Cardiac muscle cell (in vitro differentiated cells and primary cell): ENCODE data around the gene KCNA4. TPM values are rescaled to one million over a fixed set of nuclear protein-coding genes. Genes with fewer than 3 reads are reported as not detected.

Experiments used
- DNase-seq, 2 donors: peaks; one replicate each; pipeline versions ENCODE4 v3.0.0 to v3.0.0-alpha.2; 2010 to 2017; ENCODE audit warnings: low read depth in 1 of 2, low spot score in 1 of 2
- H3K27ac ChIP-seq: fragments of 200-600 bp; sonication (generic); 2 replicates; pipeline ENCODE4 v1.5.1; 2016
- H3K27me3 ChIP-seq: fragments of 200-600 bp; sonication (generic); 2 replicates; pipeline ENCODE4 v1.6.0; 2016; ENCODE audit warnings: control low read depth
- H3K36me3 ChIP-seq: fragments of 200-600 bp; sonication (generic); 2 replicates; pipeline ENCODE4 v1.5.1; 2016; ENCODE audit warnings: control low read depth
- H3K4me1 ChIP-seq: fragments of 200-600 bp; sonication (generic); 2 replicates; pipeline ENCODE4 v1.8.1; 2017; ENCODE audit warnings: low read depth, mild to moderate bottlenecking, mixed run types
- H3K4me3 ChIP-seq: fragments of 200-600 bp; sonication (generic); 2 replicates; pipeline ENCODE4 v1.5.1; 2016; ENCODE audit warnings: mild to moderate bottlenecking
- H3K9me3 ChIP-seq: fragments of 200-600 bp; sonication (generic); 2 replicates; pipeline ENCODE4 v1.5.1; 2017; ENCODE audit warnings: low read depth, mild to moderate bottlenecking, control low read depth
- polyA plus RNA-seq: library from polyadenylated mRNA; unstranded; fragments of >200 nt; fragmentation: Nextera tagmentation; extraction: Ambion mirVana; gene quantifications from 2 replicates; pipeline ENCODE4 v1.2.1, GENCODE V29; 2016
- total RNA-seq: library from RNA; depleted of rRNA; stranded (reverse); fragments of >200 nt; gene quantifications from 2 replicates; pipeline ENCODE4 v1.2.3, GENCODE V29; 2016
- TF ChIP-seq, protein P1 (sequence below): IDR thresholded peaks from 2 replicates; pipeline ENCODE4 v1.5.1; 2012; ENCODE audit warnings: low read depth, mild to moderate bottlenecking, low read length

Gene KCNA4
- total and polyA plus RNA-seq, 2 experiments from 2014 or later: 1.5 to 7.1 TPM

- Histone ChIP-seq H3K4me1 (peaks cover 11% of the 10 kb centered on the region), H3K27me3 (no peaks in the 10 kb centered on the region), H3K27ac (no peak overlapping the region), H3K36me3 (no peaks in the 10 kb centered on the region), H3K4me3 (no peak overlapping the region), H3K9me3 (no peaks in the 10 kb centered on the region)
- DNase-seq: no peak
- TF ChIP-seq, protein P1, sequence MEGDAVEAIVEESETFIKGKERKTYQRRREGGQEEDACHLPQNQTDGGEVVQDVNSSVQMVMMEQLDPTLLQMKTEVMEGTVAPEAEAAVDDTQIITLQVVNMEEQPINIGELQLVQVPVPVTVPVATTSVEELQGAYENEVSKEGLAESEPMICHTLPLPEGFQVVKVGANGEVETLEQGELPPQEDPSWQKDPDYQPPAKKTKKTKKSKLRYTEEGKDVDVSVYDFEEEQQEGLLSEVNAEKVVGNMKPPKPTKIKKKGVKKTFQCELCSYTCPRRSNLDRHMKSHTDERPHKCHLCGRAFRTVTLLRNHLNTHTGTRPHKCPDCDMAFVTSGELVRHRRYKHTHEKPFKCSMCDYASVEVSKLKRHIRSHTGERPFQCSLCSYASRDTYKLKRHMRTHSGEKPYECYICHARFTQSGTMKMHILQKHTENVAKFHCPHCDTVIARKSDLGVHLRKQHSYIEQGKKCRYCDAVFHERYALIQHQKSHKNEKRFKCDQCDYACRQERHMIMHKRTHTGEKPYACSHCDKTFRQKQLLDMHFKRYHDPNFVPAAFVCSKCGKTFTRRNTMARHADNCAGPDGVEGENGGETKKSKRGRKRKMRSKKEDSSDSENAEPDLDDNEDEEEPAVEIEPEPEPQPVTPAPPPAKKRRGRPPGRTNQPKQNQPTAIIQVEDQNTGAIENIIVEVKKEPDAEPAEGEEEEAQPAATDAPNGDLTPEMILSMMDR: no peak
Observed at GRCh38 chr11:29963036-29963435, 53.8 kb downstream of the KCNA4 start.

DNA sequence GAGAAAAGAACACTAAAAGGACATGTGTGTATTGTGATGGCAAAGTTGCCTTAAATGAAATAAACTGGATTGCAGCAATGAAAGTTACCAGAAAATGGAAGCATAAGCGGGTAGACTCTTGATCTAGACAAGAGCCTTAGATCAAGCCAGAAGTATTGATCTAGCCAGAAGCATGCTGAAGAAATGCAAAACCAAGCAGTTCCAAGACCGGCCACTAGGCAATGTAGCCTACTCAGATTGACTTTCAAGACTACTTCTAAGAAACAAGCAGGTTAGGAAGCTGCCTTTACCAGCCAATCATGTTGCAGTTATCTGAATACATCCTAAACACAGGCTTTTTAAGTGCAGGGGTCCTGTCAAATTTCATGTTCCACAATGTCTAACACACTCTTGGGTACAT is 54.6 kb downstream of the KCNA4 start:
- Histone ChIP-seq H3K4me1 (peaks cover 11% of the 10 kb centered on the region), H3K36me3 (no peaks in the 10 kb centered on the region), H3K4me3 (no peak overlapping the region), H3K27me3 (no peaks in the 10 kb centered on the region), H3K9me3 (no peaks in the 10 kb centered on the region), H3K27ac (no peak overlapping the region)
- TF ChIP-seq, protein P1: peak; percentile 25
- no peak for DNase-seq

Other genes with a start within 250 kb of the KCNA4 start
- gene FSHB, start 214.0 kb upstream of the KCNA4 start, total RNA-seq: not detected in 2 replicates
- not detected in 2 replicates for gene FSHB, start 214.0 kb upstream of the KCNA4 start, polyA plus RNA-seq